HG03159 (cell line): ENCODE measurements around the gene RASGEF1B.
"Not testable (repeated sequence)": the region's sequence is repeated elsewhere in the genome, so short reads cannot be mapped to it uniquely, and the experiment has no call there.

Experiments
- ATAC-seq: cut with Tn5 transposase; IDR thresholded peaks from one replicate; pipeline ENCODE4 v1.9.1; 2021; ENCODE audit warnings: mild to moderate bottlenecking, moderate library complexity; ENCODE audit not compliant: unreplicated experiment

Gene RASGEF1B

GRCh38 chr4:81498551-81499099 is 26.9 kb upstream of the RASGEF1B start:
- ATAC-seq = no peak

GRCh38 chr4:81498046-81498445 is 26.3 kb upstream of the RASGEF1B start:
- no peak for ATAC-seq

- no peak for ATAC-seq
Measured at GRCh38 chr4:81495345-81495744, 23.6 kb upstream of the RASGEF1B start.

- peak; percentile 65 for ATAC-seq
Measured at GRCh38 chr4:81494031-81494431, 22.3 kb upstream of the RASGEF1B start.

GRCh38 chr4:81492606-81493230 is 21.0 kb upstream of the RASGEF1B start:
- no peak for ATAC-seq

- ATAC-seq = no peak
Measured at GRCh38 chr4:81491943-81492342, 20.2 kb upstream of the RASGEF1B start.

GRCh38 chr4:81490403-81491160 is 18.9 kb upstream of the RASGEF1B start:
- no peak for ATAC-seq

GRCh38 chr4:81486502-81486901 is 14.8 kb upstream of the RASGEF1B start:
- ATAC-seq = no peak

GRCh38 chr4:81485310-81485980 is 13.7 kb upstream of the RASGEF1B start:
- no peak for ATAC-seq

GRCh38 chr4:81482326-81482725 is 10.6 kb upstream of the RASGEF1B start:
- ATAC-seq = no peak

GRCh38 chr4:81481151-81481550 is 9.4 kb upstream of the RASGEF1B start:
- ATAC-seq = no peak

- ATAC-seq = not testable (repeated sequence)
Measured at GRCh38 chr4:81479573-81479972, 7.9 kb upstream of the RASGEF1B start.

- not testable (repeated sequence) for ATAC-seq
Measured at GRCh38 chr4:81473331-81474265, 1.9 kb upstream of the RASGEF1B start.

GRCh38 chr4:81472281-81473182 is 825 bp upstream of the RASGEF1B start:
- ATAC-seq = peak; percentile 64

- peak; percentile 22 for ATAC-seq
Measured at GRCh38 chr4:81471298-81471587, 464 bp downstream of the RASGEF1B start.

GRCh38 chr4:81470456-81471297 is 1.0 kb downstream of the RASGEF1B start:
- ATAC-seq = no peak

GRCh38 chr4:81469781-81470455 is 1.8 kb downstream of the RASGEF1B start:
- ATAC-seq = no peak

GRCh38 chr4:81468678-81469077 is 3.0 kb downstream of the RASGEF1B start:
- ATAC-seq = no peak

- ATAC-seq = no peak
Measured at GRCh38 chr4:81467672-81467964, 4.1 kb downstream of the RASGEF1B start.
